HG02571 (cell line): ENCODE results near the gene KCNJ11.
A peak's percentile ranks its signal among the peaks of the same experiment; 100 is the strongest.
"Not testable (repeated sequence)": the region's sequence is repeated elsewhere in the genome, so short reads cannot be mapped to it uniquely, and the experiment has no call there.

Source experiments
- ATAC-seq: cut with Tn5 transposase; IDR thresholded peaks from one replicate; pipeline ENCODE4 v1.9.1; 2021; ENCODE audit warnings: mild to moderate bottlenecking, moderate library complexity; ENCODE audit not compliant: unreplicated experiment

The KCNJ11 gene

GRCh38 chr11:17388609-17389210 lies at the start of gene KCNJ11:
TSS of gene KCNJ11 (minus strand) at chr11:17388659. CDS start at chr11:17388091, 568 bp downstream.
- ATAC-seq = peak; percentile 49

GRCh38 chr11:17437366-17437765 lies 48.9 kb upstream of the KCNJ11 start:
- no peak for ATAC-seq

- ATAC-seq = no peak
These were observed 45.6 kb upstream of the KCNJ11 start for GRCh38 chr11:17434108-17434507.

- ATAC-seq = no peak
These were observed 43.5 kb upstream of the KCNJ11 start for GRCh38 chr11:17432002-17432401.

GRCh38 chr11:17431139-17431538 lies 42.7 kb upstream of the KCNJ11 start:
- no peak for ATAC-seq

- no peak for ATAC-seq
These were observed 42.2 kb upstream of the KCNJ11 start for GRCh38 chr11:17430616-17431015.

GRCh38 chr11:17428925-17429324 lies 40.5 kb upstream of the KCNJ11 start:
- no peak for ATAC-seq

- no peak for ATAC-seq
These were observed 39.8 kb upstream of the KCNJ11 start for GRCh38 chr11:17428261-17428660.

- not testable (repeated sequence) for ATAC-seq
These were observed 37.8 kb upstream of the KCNJ11 start for GRCh38 chr11:17426233-17426632.

GRCh38 chr11:17423533-17424310 lies 35.3 kb upstream of the KCNJ11 start:
- no peak for ATAC-seq

GRCh38 chr11:17421781-17422180 lies 33.3 kb upstream of the KCNJ11 start:
- ATAC-seq = no peak

- no peak for ATAC-seq
These were observed 30.1 kb upstream of the KCNJ11 start for GRCh38 chr11:17418444-17419081.

GRCh38 chr11:17416492-17416891 lies 28.0 kb upstream of the KCNJ11 start:
- ATAC-seq = no peak

- no peak for ATAC-seq
These were observed 27.2 kb upstream of the KCNJ11 start for GRCh38 chr11:17415523-17416104.

- ATAC-seq = no peak
These were observed 26.5 kb upstream of the KCNJ11 start for GRCh38 chr11:17414992-17415391.

GRCh38 chr11:17414317-17414737 lies 25.9 kb upstream of the KCNJ11 start:
- ATAC-seq = no peak

- ATAC-seq = no peak
These were observed 25.2 kb upstream of the KCNJ11 start for GRCh38 chr11:17413414-17414316.

- no peak for ATAC-seq
These were observed 24.2 kb upstream of the KCNJ11 start for GRCh38 chr11:17412488-17413180.

- no peak for ATAC-seq
These were observed 23.0 kb upstream of the KCNJ11 start for GRCh38 chr11:17411418-17411817.
